ENCODE data around the gene CNTN4. TPM values are rescaled to one million over a fixed set of nuclear protein-coding genes. Genes with fewer than 3 reads are reported as not detected.
"Not testable (repeated sequence)": the region's sequence is repeated elsewhere in the genome, so short reads cannot be mapped to it uniquely, and the experiment has no call there.

The CNTN4 gene
- total RNA-seq, 2 experiments from 2014 or later, result not detected

DNA sequence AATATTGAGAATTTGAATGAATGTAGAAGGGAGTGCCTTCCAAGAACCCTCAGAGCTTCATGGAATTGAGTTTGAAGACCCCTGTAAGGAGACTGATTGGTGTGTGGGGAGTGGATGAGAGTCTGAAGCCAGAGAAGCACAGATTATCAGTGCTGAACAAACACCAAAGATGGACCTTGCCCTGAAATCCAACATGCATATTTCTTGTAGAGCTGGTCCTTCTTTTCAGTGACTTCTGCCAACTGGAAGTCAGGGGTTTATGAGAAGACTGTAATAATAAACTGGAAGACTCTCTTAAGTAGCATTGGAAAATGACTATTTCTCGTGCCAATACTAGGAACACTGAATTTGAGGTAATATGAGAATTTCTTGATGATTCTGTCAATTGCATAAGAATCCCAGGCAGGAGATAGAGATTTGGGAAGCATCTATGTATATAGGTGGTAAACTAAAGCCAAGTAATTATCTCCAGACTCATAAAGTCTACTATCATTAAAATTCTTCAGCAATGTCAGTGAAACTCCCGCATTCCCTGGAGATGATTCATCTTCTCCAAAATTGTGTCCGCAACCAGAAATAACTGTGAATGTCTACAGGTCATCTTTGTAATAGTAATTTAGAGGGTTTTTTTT is 797.8 kb downstream of the CNTN4 start:
- H3K27me3 Mint-ChIP-seq, result no peaks in the 10 kb centered on the region
- ATAC-seq (no peak), DNase-seq (no peak)
- CTCF ChIA-PET, result no interaction called here
- H3K27ac Mint-ChIP-seq, result no peak overlapping the region
- no peak overlapping the region for H3K4me3 Mint-ChIP-seq
- H3K9me3 Mint-ChIP-seq (ENCODE audit: low read depth), result no peaks in the 10 kb centered on the region
- H3K4me1 Mint-ChIP-seq, result no peaks in the 10 kb centered on the region
- no peaks in the 10 kb centered on the region for H3K36me3 Mint-ChIP-seq

DNA sequence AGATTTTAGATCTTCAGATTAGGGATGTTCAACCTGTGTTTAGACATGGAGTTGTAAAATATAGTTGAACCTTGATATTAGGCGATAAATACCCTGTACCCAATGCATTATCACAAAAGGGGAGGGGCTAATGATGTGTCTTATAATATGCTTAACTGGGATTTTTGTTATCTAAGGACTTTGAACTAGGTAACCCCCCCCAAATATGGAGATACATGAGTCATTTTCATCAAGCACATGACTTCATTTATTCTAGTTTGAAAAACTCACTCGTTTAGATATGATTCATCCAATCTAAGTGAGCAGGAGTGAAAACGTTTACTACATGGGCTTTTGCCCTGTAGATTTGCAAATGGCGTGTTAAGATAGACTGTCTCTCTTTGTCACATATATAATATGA is 799.2 kb downstream of the CNTN4 start:
- Mint-ChIP-seq H3K27ac (no peak overlapping the region), H3K4me3 (no peak overlapping the region), H3K9me3 (ENCODE audit: low read depth) (no peaks in the 10 kb centered on the region), H3K27me3 (no peaks in the 10 kb centered on the region), H3K36me3 (no peaks in the 10 kb centered on the region), H3K4me1 (no peaks in the 10 kb centered on the region)
- DNase-seq (no peak), ATAC-seq (no peak)
- CTCF ChIA-PET, result no interaction called here

DNA sequence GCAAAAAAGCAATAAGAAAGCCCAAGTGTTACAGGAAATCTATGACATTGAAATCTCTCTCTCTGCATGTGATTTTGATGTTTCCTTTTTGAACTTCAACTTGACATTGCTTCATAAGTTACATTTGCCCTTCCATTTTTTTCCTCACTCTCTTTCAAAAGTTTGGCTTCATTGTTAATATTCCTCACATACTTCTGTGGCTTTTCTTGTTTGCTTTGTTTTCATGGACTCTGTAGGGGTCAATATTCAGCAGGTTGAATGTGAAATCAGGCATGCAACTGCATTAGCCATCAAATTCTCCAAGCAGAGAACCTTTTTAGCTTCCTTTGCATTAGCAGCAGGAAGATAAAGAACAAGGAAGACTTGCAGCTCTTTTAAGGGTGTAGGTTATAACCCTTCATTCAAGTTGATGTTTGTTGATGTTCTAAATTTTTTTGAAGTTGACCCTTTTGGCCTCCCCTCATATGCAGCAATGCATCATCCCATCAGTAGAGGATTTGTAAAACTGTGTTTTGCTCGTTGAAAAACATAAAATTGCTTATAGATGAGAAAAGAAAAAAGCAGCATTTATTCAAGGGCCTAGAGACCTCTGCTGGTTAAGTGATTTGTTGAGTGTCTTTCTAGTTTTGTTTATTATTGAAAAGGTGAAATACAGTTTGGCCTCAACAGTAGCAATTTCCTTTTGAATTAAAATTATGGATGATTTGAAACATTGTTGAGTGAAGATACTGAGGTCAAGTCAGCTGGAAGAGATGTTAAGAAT is 800.1 kb downstream of the CNTN4 start:
- no peaks in the 10 kb centered on the region for H3K27me3 Mint-ChIP-seq
- H3K27ac Mint-ChIP-seq, result no peak overlapping the region
- ATAC-seq, result no peak
- CTCF ChIA-PET, result no interaction called here
- H3K9me3 Mint-ChIP-seq (ENCODE audit: low read depth), result no peaks in the 10 kb centered on the region
- no peak overlapping the region for H3K4me3 Mint-ChIP-seq
- DNase-seq, result no peak
- no peaks in the 10 kb centered on the region for H3K4me1 Mint-ChIP-seq
- no peaks in the 10 kb centered on the region for H3K36me3 Mint-ChIP-seq

DNA sequence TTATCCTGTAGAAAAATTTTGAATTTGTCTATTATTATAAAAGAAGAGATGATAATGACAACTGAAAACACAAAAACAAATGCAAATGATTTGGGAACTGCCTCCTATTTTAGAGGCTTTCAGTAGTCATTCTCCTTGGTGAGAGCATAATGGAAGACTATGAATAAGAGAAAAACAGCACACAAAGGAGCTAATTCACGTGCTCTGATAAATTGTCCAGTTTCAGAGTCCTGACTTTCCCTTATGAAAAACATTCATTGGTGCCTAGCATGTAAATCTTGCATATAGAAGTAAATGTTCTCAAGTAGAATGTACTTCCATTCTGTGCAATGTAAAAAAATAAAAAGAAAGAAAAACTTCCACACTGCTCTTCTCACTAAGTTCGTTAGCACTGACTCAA is 805.4 kb downstream of the CNTN4 start:
- Mint-ChIP-seq H3K36me3 (no peaks in the 10 kb centered on the region), H3K9me3 (ENCODE audit: low read depth) (no peaks in the 10 kb centered on the region), H3K4me1 (no peaks in the 10 kb centered on the region), H3K27ac (no peak overlapping the region), H3K27me3 (no peaks in the 10 kb centered on the region), H3K4me3 (no peak overlapping the region)
- ATAC-seq, result no peak
- CTCF ChIA-PET, result no interaction called here
- DNase-seq, result no peak

GRCh38 chr3:2908693-2909351 is 810.2 kb downstream of the CNTN4 start:
- no peak overlapping the region for H3K4me3 Mint-ChIP-seq
- no peaks in the 10 kb centered on the region for H3K4me1 Mint-ChIP-seq
- H3K27me3 Mint-ChIP-seq, result no peaks in the 10 kb centered on the region
- H3K27ac Mint-ChIP-seq, result no peak overlapping the region
- CTCF ChIA-PET, result no interaction called here
- DNase-seq (no peak), ATAC-seq (no peak)
- no peaks in the 10 kb centered on the region for H3K36me3 Mint-ChIP-seq
- no peaks in the 10 kb centered on the region for H3K9me3 Mint-ChIP-seq (ENCODE audit: low read depth)

- no peak for ATAC-seq
- no peaks in the 10 kb centered on the region for H3K4me1 Mint-ChIP-seq
- H3K27ac Mint-ChIP-seq, result no peak overlapping the region
- no peak overlapping the region for H3K4me3 Mint-ChIP-seq
- H3K9me3 Mint-ChIP-seq (ENCODE audit: low read depth), result no peaks in the 10 kb centered on the region
- DNase-seq, result no peak
- no peaks in the 10 kb centered on the region for H3K36me3 Mint-ChIP-seq
- H3K27me3 Mint-ChIP-seq, result no peaks in the 10 kb centered on the region
- CTCF ChIA-PET, result no interaction called here
These were observed 812.3 kb downstream of the CNTN4 start for GRCh38 chr3:2910997-2911396.

- CTCF ChIA-PET, result no interaction called here
- H3K27me3 Mint-ChIP-seq, result no peaks in the 10 kb centered on the region
- H3K9me3 Mint-ChIP-seq (ENCODE audit: low read depth), result no peaks in the 10 kb centered on the region
- DNase-seq (no peak), ATAC-seq (no peak)
- H3K4me1 Mint-ChIP-seq, result peaks cover 4% of the 10 kb centered on the region
- no peaks in the 10 kb centered on the region for H3K36me3 Mint-ChIP-seq
- H3K27ac Mint-ChIP-seq, result no peak overlapping the region
- H3K4me3 Mint-ChIP-seq, result no peak overlapping the region
These were observed 817.2 kb downstream of the CNTN4 start for GRCh38 chr3:2915826-2916225.

GRCh38 chr3:2916640-2917039 is 818.0 kb downstream of the CNTN4 start:
- H3K9me3 Mint-ChIP-seq (ENCODE audit: low read depth); H3K36me3 Mint-ChIP-seq; CTCF ChIA-PET; H3K4me3 Mint-ChIP-seq; H3K27me3 Mint-ChIP-seq; DNase-seq; H3K4me1 Mint-ChIP-seq; H3K27ac Mint-ChIP-seq; ATAC-seq: not testable (repeated sequence)

DNA sequence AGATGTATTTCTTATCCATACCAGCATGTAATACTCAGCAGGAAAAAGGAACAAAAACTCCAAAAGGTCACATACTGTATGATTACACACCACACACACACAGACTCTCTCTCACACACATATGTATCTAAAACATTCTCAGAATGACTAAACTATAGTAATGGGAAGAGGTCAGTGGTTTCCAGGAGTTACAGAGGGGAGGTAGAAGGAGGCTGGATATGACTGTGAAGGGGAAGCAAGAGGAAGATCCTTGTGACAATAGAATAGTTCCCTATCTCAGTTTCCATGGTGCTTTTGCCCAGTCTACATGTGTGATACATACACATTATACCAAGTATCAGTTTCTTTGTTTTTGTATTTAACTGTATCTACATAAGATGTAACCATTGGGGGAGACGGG is 821.4 kb downstream of the CNTN4 start:
- H3K4me1 Mint-ChIP-seq, result peaks cover 4% of the 10 kb centered on the region
- H3K9me3 Mint-ChIP-seq (ENCODE audit: low read depth), result no peaks in the 10 kb centered on the region
- DNase-seq (no peak), ATAC-seq (peak; percentile 47)
- H3K27ac Mint-ChIP-seq, result no peak overlapping the region
- no peak overlapping the region for H3K4me3 Mint-ChIP-seq
- no peaks in the 10 kb centered on the region for H3K36me3 Mint-ChIP-seq
- H3K27me3 Mint-ChIP-seq, result peaks cover 3% of the 10 kb centered on the region
- CTCF ChIA-PET, result no interaction called here

DNA sequence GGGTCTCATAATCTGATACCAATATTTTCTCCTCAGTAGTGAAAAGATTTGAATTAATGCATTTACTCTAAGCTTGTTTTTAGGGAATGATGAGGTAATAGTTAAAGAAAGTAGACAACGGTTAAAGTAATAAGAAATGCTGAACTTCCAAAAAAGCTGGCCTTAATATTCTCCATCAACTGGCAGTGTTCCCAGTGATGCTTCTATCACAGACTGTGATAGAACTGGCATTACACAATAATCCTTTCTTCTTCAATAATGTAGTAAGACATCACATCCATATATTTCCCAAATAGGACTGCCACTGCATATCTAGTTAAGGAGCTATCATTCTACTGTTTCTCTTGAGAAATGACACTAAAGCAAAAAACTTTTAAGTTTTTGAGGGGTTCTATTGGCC is 822.8 kb downstream of the CNTN4 start:
- Mint-ChIP-seq H3K4me1 (peaks cover 4% of the 10 kb centered on the region), H3K36me3 (no peaks in the 10 kb centered on the region), H3K4me3 (no peak overlapping the region), H3K27ac (no peak overlapping the region), H3K9me3 (ENCODE audit: low read depth) (no peaks in the 10 kb centered on the region), H3K27me3 (peaks cover 8% of the 10 kb centered on the region)
- CTCF ChIA-PET, result no interaction called here
- DNase-seq (no peak), ATAC-seq (no peak)

DNA sequence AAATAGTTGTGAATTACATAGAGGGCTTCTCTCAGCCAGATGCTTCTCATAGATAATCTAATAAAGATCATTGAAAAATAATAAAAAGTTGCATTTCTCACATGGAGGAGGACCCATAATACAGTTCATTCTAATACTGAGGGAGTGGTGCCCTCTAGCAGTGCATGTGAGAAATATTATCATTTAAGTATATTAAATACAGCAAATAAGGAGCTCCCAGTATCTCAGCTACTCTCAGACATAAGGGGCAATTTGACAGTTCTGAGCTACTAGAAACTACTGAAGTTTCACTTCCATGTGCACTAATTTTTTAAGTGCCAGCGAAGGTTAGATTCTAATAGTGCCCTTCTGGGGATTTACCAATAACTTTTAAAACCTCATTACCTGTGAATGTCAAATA is 823.2 kb downstream of the CNTN4 start:
- Mint-ChIP-seq H3K36me3 (no peaks in the 10 kb centered on the region), H3K4me3 (no peak overlapping the region), H3K9me3 (ENCODE audit: low read depth) (no peaks in the 10 kb centered on the region), H3K27ac (no peak overlapping the region), H3K27me3 (peaks cover 8% of the 10 kb centered on the region), H3K4me1 (peaks cover 4% of the 10 kb centered on the region)
- CTCF ChIA-PET, result no interaction called here
- ATAC-seq, result no peak
- DNase-seq, result no peak

DNA sequence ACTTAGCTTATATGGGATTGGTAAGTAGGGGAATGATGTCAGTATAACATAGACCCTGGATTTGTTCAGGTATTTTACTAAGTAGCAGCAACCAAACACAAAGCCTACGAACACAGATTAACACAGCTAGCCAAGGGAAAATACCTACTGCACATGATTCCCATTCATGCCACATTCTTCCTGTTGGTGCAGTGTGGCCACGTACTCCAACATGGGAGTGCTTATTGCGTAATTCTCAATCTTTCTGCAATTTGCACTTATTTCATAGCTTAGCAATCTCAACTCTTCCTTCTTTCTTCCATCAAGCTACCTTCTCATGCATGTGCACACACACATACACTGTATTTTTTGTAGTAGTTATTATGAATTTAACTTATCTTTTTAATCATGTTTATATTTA is 824.7 kb downstream of the CNTN4 start:
- DNase-seq, result no peak
- no peak for ATAC-seq
- Mint-ChIP-seq H3K4me3 (no peak overlapping the region), H3K9me3 (ENCODE audit: low read depth) (no peaks in the 10 kb centered on the region), H3K4me1 (peaks cover 4% of the 10 kb centered on the region), H3K27me3 (peaks cover 15% of the 10 kb centered on the region), H3K27ac (no peak overlapping the region), H3K36me3 (no peaks in the 10 kb centered on the region)
- CTCF ChIA-PET, result no interaction called here

DNA sequence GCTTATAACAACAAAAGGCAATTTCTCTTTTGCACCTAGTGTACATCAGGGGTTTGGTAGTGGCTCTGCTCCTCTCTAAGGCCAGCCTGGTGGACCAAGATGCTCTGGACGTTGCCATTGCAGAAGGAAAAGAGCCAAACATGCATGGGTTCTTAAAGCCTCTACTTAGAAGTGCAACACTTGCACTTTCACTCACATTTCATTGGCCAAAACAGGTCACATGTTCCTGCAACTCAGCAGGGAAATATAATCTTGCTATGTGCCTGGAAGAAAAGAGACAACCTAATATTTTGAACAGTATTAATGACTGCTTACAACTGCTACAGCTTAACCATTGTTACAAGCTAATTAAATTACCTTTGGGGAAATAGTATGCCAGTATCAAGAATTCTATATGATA is 828.6 kb downstream of the CNTN4 start:
- H3K9me3 Mint-ChIP-seq (ENCODE audit: low read depth), result no peaks in the 10 kb centered on the region
- H3K27ac Mint-ChIP-seq, result no peak overlapping the region
- H3K27me3 Mint-ChIP-seq, result peaks cover 17% of the 10 kb centered on the region
- no peaks in the 10 kb centered on the region for H3K4me1 Mint-ChIP-seq
- no peak overlapping the region for H3K4me3 Mint-ChIP-seq
- no peaks in the 10 kb centered on the region for H3K36me3 Mint-ChIP-seq
- ATAC-seq, result no peak
- no peak for DNase-seq
- CTCF ChIA-PET, result no interaction called here

GRCh38 chr3:2929574-2929973 is 830.9 kb downstream of the CNTN4 start:
- no peak for DNase-seq
- Mint-ChIP-seq H3K9me3 (ENCODE audit: low read depth) (no peaks in the 10 kb centered on the region), H3K4me3 (no peak overlapping the region), H3K4me1 (no peaks in the 10 kb centered on the region), H3K27me3 (peaks cover 14% of the 10 kb centered on the region), H3K27ac (no peak overlapping the region), H3K36me3 (no peaks in the 10 kb centered on the region)
- ATAC-seq, result no peak
- CTCF ChIA-PET, result no interaction called here

Data from activated CD8-positive, alpha-beta memory T cell treated with anti-CD3 and anti-CD28 coated beads, Interleukin-2, amount 10 ng/mL, durations not matched to agents 7 days and 5 days (primary cell).